Measurements from ENCODE around the gene PLPP6.

Gene PLPP6

DNA sequence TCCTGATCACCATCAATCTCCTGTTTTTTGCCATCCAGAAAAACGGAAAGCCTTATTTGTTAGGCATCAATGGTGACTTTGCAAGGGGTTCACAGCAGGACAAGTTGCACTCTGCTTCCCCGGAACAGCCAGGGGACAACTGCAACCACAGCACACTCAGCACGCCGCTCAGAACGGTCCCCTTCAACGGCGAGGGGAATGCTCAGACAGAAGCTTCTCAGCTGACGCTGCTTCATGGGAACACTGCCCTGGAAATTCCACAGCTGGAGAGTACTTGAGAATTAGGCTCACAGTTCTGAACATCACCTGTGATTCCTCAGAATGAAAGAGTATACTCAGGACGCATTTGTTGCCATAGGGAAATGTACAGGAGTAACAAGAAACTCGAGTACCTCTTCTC lies 40.1 kb upstream of the PLPP6 start:
- Histone ChIP-seq H4K8ac (ENCODE audit: low read length) (no peak overlapping the region), H3K23ac (ENCODE audit: low read length in 2 of 2) (no peak overlapping the region), H2BK120ac (ENCODE audit: low read depth, low read length) (no peak overlapping the region), H2BK5ac (ENCODE audit: low read depth, low read length, poor library complexity, severe bottlenecking) (no peak overlapping the region), H2BK12ac (ENCODE audit: low read length in 2 of 2) (no peak overlapping the region), H3K18ac (ENCODE audit: low read depth in 1 of 2, low read length in 2 of 2) (no peak overlapping the region), H3K9me3 (ENCODE audit: control insufficient read depth, low read length) (no peaks in the 10 kb centered on the region), H3K4ac (ENCODE audit: low read depth in 1 of 2, low read length in 2 of 2) (peak overlapping the region in 1 of 2 experiments; percentile 49), H3K36me3 (ENCODE audit: control insufficient read depth in 1 of 2, insufficient read depth in 2 of 2, low read depth in 1 of 2, low read length in 2 of 2) (no peaks in the 10 kb centered on the region), H3K14ac (ENCODE audit: low read length in 2 of 2) (no peak overlapping the region), H2AK5ac (ENCODE audit: low read length, severe bottlenecking) (no peak overlapping the region), H3K4me2 (ENCODE audit: low read length, poor library complexity, severe bottlenecking) (no peak overlapping the region), H4K91ac (ENCODE audit: low read length) (no peak overlapping the region), H3K27me3 (ENCODE audit: control insufficient read depth in 1 of 2, insufficient read depth in 1 of 2, low read length in 2 of 2) (no peaks in the 10 kb centered on the region), H3K4me1 (ENCODE audit: control insufficient read depth, insufficient read depth, low read depth, low read length) (peaks cover 2% of the 10 kb centered on the region), H3K27ac (ENCODE audit: low read length, poor library complexity, severe bottlenecking) (no peak overlapping the region), H3K4me3 (ENCODE audit: insufficient read depth in 1 of 2, low read depth in 1 of 2, low read length in 2 of 2) (no peak overlapping the region), H3K79me1 (replicated peaks; ENCODE audit: low read length, poor library complexity, severe bottlenecking) (no peaks in the 10 kb centered on the region), H3K9ac (ENCODE audit: low read length) (no peak overlapping the region), H2AFZ (ENCODE audit: low read depth, low read length) (peak overlapping the region; percentile 10), H2BK15ac (ENCODE audit: low read depth, poor library complexity, severe bottlenecking) (no peak overlapping the region)
- 79% methylated on average over 10 of the region's 10 CpGs for WGBS
- no peak for DNase-seq

DNA sequence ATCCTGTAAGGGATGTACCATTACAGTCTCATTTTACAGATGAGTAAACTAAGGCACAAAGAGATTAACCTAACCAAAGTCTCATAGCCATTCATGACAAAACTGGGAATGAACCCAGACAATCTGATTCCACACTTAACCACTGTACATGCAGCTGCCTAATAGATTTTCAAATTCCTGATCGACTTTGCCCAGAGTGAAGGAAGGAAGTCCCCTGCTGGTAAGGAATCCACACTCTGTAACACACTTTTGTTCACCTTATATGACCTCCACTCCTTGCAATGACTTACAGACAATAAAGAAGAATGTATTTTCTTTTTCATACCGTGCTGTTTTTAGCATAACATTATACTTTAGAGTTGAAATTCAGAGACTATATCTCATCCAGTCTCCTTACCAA lies 31.3 kb upstream of the PLPP6 start:
- H3K27ac ChIP-seq (ENCODE audit: low read length, poor library complexity, severe bottlenecking), result no peak overlapping the region
- no peak overlapping the region for H3K4me2 ChIP-seq (ENCODE audit: low read length, poor library complexity, severe bottlenecking)
- no peak overlapping the region for H2BK15ac ChIP-seq (ENCODE audit: low read depth, poor library complexity, severe bottlenecking)
- H3K79me1 ChIP-seq (replicated peaks; ENCODE audit: low read length, poor library complexity, severe bottlenecking), result no peaks in the 10 kb centered on the region
- no peak overlapping the region for H3K18ac ChIP-seq (ENCODE audit: low read depth in 1 of 2, low read length in 2 of 2)
- no peaks in the 10 kb centered on the region for H3K36me3 ChIP-seq (ENCODE audit: control insufficient read depth in 1 of 2, insufficient read depth in 2 of 2, low read depth in 1 of 2, low read length in 2 of 2)
- H3K23ac ChIP-seq (ENCODE audit: low read length in 2 of 2), result no peak overlapping the region
- H3K27me3 ChIP-seq (ENCODE audit: control insufficient read depth in 1 of 2, insufficient read depth in 1 of 2, low read length in 2 of 2), result no peaks in the 10 kb centered on the region
- no peak overlapping the region for H2BK120ac ChIP-seq (ENCODE audit: low read depth, low read length)
- no peak overlapping the region for H2AFZ ChIP-seq (ENCODE audit: low read depth, low read length)
- H3K4me1 ChIP-seq (ENCODE audit: control insufficient read depth, insufficient read depth, low read depth, low read length), result peaks cover 2% of the 10 kb centered on the region
- H2BK5ac ChIP-seq (ENCODE audit: low read depth, low read length, poor library complexity, severe bottlenecking), result no peak overlapping the region
- no peak overlapping the region for H3K9ac ChIP-seq (ENCODE audit: low read length)
- H3K9me3 ChIP-seq (ENCODE audit: control insufficient read depth, low read length), result no peaks in the 10 kb centered on the region
- DNase-seq, result no peak
- no peak overlapping the region for H3K14ac ChIP-seq (ENCODE audit: low read length in 2 of 2)
- H2AK5ac ChIP-seq (ENCODE audit: low read length, severe bottlenecking), result no peak overlapping the region
- H2BK12ac ChIP-seq (ENCODE audit: low read length in 2 of 2), result no peak overlapping the region
- H4K8ac ChIP-seq (ENCODE audit: low read length), result no peak overlapping the region
- WGBS, result 22% methylated on average over 1 of the region's 2 CpGs
- H3K4ac ChIP-seq (ENCODE audit: low read depth in 1 of 2, low read length in 2 of 2), result no peak overlapping the region
- H4K91ac ChIP-seq (ENCODE audit: low read length), result no peak overlapping the region
- H3K4me3 ChIP-seq (ENCODE audit: insufficient read depth in 1 of 2, low read depth in 1 of 2, low read length in 2 of 2), result no peak overlapping the region

DNA sequence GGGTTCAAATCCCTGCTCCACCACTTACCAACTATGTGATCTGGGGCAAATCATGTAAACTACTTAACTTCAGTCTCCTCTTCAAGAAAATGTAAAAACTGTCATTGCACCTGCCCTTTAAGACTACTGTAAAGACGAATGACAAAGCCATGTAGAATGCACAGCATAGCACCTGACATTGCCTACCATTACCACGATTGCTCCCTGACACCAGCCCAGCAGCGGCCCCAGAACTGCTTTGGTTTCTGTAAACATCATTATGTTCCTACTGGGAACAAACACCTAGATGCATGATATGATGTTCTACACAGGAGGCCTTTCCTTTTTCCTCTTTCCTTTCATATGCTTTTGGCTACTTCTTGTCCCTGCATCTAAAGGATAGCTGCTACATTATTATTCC lies 23.1 kb upstream of the PLPP6 start:
- DNase-seq, result no peak
- Histone ChIP-seq H3K4ac (ENCODE audit: low read depth in 1 of 2, low read length in 2 of 2) (no peak overlapping the region), H2AFZ (ENCODE audit: low read depth, low read length) (no peak overlapping the region), H3K4me2 (ENCODE audit: low read length, poor library complexity, severe bottlenecking) (no peak overlapping the region), H3K9ac (ENCODE audit: low read length) (no peak overlapping the region), H3K4me3 (ENCODE audit: insufficient read depth in 1 of 2, low read depth in 1 of 2, low read length in 2 of 2) (no peak overlapping the region), H3K9me3 (ENCODE audit: control insufficient read depth, low read length) (no peaks in the 10 kb centered on the region), H3K36me3 (ENCODE audit: control insufficient read depth in 1 of 2, insufficient read depth in 2 of 2, low read depth in 1 of 2, low read length in 2 of 2) (no peaks in the 10 kb centered on the region), H2AK5ac (ENCODE audit: low read length, severe bottlenecking) (no peak overlapping the region), H3K27ac (ENCODE audit: low read length, poor library complexity, severe bottlenecking) (no peak overlapping the region), H2BK12ac (ENCODE audit: low read length in 2 of 2) (no peak overlapping the region), H2BK5ac (ENCODE audit: low read depth, low read length, poor library complexity, severe bottlenecking) (no peak overlapping the region), H4K8ac (ENCODE audit: low read length) (no peak overlapping the region), H3K14ac (ENCODE audit: low read length in 2 of 2) (no peak overlapping the region), H3K23ac (ENCODE audit: low read length in 2 of 2) (no peak overlapping the region), H3K18ac (ENCODE audit: low read depth in 1 of 2, low read length in 2 of 2) (no peak overlapping the region), H3K27me3 (ENCODE audit: control insufficient read depth in 1 of 2, insufficient read depth in 1 of 2, low read length in 2 of 2) (no peaks in the 10 kb centered on the region), H4K91ac (ENCODE audit: low read length) (no peak overlapping the region), H3K79me1 (replicated peaks; ENCODE audit: low read length, poor library complexity, severe bottlenecking) (no peaks in the 10 kb centered on the region), H2BK15ac (ENCODE audit: low read depth, poor library complexity, severe bottlenecking) (no peak overlapping the region), H2BK120ac (ENCODE audit: low read depth, low read length) (no peak overlapping the region), H3K4me1 (ENCODE audit: control insufficient read depth, insufficient read depth, low read depth, low read length) (peaks cover 2% of the 10 kb centered on the region)
- 87% methylated on average over 3 of the region's 3 CpGs for WGBS

DNA sequence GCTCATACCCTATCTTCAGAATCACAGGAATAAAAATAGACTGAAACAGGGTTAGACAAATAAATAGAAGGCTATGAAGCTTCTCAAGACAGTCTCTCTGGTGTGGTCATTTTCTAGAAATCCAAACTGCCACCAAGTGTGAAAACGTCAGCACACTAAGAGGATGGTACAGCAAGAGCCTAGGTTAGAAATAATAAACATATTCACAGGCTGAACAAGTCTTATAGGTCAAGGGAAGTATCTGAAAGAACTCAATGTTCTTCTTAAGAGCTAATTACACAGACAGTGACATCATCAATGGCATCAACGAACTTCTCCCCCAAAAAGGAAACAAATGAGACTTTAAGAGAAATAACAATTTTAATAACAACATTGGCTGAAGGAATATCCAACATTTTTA lies 22.7 kb upstream of the PLPP6 start:
- Histone ChIP-seq H3K9ac (ENCODE audit: low read length) (no peak overlapping the region), H3K9me3 (ENCODE audit: control insufficient read depth, low read length) (no peaks in the 10 kb centered on the region), H3K14ac (ENCODE audit: low read length in 2 of 2) (no peak overlapping the region), H3K23ac (ENCODE audit: low read length in 2 of 2) (no peak overlapping the region), H3K36me3 (ENCODE audit: control insufficient read depth in 1 of 2, insufficient read depth in 2 of 2, low read depth in 1 of 2, low read length in 2 of 2) (no peaks in the 10 kb centered on the region), H3K79me1 (replicated peaks; ENCODE audit: low read length, poor library complexity, severe bottlenecking) (no peaks in the 10 kb centered on the region), H3K27ac (ENCODE audit: low read length, poor library complexity, severe bottlenecking) (no peak overlapping the region), H3K4ac (ENCODE audit: low read depth in 1 of 2, low read length in 2 of 2) (no peak overlapping the region), H4K91ac (ENCODE audit: low read length) (no peak overlapping the region), H2BK12ac (ENCODE audit: low read length in 2 of 2) (no peak overlapping the region), H3K4me2 (ENCODE audit: low read length, poor library complexity, severe bottlenecking) (no peak overlapping the region), H2BK15ac (ENCODE audit: low read depth, poor library complexity, severe bottlenecking) (no peak overlapping the region), H2AK5ac (ENCODE audit: low read length, severe bottlenecking) (no peak overlapping the region), H2BK5ac (ENCODE audit: low read depth, low read length, poor library complexity, severe bottlenecking) (no peak overlapping the region), H3K4me1 (ENCODE audit: control insufficient read depth, insufficient read depth, low read depth, low read length) (peaks cover 2% of the 10 kb centered on the region), H2BK120ac (ENCODE audit: low read depth, low read length) (no peak overlapping the region), H3K4me3 (ENCODE audit: insufficient read depth in 1 of 2, low read depth in 1 of 2, low read length in 2 of 2) (no peak overlapping the region), H2AFZ (ENCODE audit: low read depth, low read length) (no peak overlapping the region), H3K18ac (ENCODE audit: low read depth in 1 of 2, low read length in 2 of 2) (no peak overlapping the region), H3K27me3 (ENCODE audit: control insufficient read depth in 1 of 2, insufficient read depth in 1 of 2, low read length in 2 of 2) (no peaks in the 10 kb centered on the region), H4K8ac (ENCODE audit: low read length) (no peak overlapping the region)
- 63% methylated on average over 2 of the region's 2 CpGs for WGBS
- DNase-seq, result no peak
